COLO829 (cell line): Measurements from ENCODE around the gene LCN6.
"Not testable (repeated sequence)": the region's sequence is repeated elsewhere in the genome, so short reads cannot be mapped to it uniquely, and the experiment has no call there.

Experiments used
- DNase-seq: peaks from one replicate; pipeline ENCODE4 v3.0.0; 2012; ENCODE audit warnings: low spot score

Gene LCN6

DNA sequence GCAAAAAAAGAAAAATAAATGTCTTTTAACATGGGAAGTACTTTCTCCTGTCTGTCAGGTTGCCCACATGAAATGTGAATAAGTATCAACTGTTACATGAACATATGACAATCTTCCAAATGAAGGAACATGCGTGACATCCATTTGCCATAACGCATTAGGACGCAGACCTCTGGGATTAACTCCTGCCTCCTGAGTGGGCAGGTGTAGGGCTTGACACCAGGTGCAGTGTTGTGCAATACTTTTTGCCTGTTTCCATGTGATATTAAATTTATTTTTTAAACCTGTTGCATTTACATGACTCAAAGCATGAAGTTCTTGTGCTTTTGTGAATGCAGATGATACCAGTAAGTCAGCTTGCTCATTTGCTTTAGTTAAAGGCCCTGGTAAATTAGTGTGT lies 34.1 kb upstream of the LCN6 start:
- no peak for DNase-seq

DNA sequence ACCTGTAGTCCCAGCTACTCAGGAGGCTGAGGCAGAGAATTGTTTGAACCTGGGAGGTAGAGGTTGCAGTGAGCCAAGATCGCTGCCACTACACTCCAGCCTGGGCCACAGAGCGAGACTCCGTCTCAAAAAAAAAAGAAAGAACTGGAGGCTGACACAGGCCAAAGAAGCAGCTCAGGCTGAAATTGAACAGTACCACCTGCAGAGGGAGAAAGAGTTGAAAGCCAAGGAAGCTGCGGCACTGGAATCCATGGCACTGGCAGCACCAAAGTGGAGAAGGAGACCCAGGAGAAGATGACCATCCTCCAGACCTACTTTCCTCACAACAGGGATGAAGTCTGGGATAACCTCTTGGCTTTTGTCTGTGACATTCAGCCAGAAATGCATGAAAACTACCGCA lies 31.5 kb upstream of the LCN6 start:
- DNase-seq: no peak

DNA sequence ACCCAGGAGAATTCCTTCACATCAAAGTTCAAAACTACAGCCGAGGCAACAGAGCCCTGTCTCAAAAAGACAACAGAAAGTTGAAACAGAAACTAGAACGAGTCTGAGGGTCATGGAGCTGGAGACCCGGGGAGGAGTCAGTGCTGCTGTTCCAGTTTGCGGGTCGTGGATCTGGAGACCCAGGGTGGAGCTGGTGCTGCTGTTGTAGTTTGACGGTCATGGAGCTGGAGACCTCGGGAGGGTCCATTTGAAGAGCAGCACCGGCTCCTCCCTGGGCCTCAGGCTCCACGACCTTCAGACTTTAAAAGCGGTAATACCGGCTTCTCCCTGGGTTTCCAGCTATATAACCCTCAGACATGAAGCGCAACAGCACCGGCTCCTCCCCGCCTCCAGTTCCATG lies 29.0 kb upstream of the LCN6 start:
- no peak for DNase-seq

DNA sequence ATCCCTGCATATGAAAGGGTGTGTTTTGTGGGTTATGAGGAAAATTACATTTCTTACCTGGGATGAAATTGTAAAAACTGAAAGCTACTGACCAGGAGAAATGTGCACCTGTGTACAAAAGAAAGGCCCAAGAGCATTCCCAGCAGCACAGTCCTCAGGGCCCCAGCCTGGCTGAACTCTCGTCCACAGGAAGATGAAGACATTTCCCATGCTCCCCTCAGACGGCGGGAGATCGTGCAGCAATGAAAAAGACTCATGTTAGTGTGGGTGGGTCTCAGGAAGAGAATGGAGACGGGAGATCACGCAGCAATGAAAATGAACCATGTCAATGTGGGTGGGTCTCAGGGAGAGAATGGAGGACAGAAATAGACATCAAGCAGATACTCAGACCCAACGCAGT lies 28.6 kb upstream of the LCN6 start:
- DNase-seq: no peak

DNA sequence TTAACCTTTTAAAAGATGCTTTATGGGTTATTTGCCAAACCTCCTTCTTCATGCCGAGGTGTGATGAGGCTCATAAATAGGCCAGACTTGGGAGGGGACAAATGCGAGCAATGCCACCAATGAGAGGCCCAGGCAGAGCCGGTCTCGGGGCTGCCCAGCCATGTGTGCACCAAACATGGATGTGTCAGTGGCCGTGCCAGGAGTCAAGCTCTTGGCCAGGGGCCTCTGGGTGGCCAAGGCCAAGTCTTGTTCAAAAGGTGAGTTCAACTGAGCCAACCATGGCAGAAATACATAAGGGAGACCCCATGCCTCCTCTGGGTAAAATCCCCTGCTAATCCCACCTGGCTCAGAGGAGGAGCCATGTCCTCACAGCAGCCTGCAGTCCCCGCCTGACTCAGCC lies 26.9 kb upstream of the LCN6 start:
- no peak for DNase-seq

DNA sequence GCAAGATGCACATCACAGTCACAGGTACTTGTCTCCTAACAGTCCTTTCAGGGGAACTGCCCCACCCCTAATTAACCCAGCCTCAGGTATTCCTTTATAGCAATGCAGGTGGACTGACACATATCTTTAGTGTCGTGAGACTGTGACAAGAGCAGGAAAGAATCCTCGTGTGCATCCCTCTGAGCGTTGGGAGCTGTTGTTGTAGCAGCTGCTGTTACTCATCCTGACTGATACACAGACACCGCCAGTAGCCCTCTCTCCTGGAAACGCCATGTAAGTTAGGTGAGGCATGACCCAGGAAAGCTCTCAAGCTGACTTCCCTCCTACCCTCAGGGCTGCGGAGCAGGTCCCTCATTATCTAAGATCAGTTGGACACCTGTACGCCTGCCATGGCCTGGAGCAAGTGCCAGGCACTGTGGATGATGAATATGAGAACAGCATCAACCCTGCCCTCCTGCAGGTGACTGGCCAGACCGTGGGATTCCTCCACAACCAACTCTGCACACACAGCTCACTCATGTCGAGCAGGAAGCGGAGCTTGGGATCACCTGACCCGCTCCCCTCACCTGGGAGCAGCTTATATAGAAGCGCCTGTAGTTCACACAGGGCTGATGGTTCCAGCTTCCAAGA lies 26.2 kb upstream of the LCN6 start:
- DNase-seq: no peak

DNA sequence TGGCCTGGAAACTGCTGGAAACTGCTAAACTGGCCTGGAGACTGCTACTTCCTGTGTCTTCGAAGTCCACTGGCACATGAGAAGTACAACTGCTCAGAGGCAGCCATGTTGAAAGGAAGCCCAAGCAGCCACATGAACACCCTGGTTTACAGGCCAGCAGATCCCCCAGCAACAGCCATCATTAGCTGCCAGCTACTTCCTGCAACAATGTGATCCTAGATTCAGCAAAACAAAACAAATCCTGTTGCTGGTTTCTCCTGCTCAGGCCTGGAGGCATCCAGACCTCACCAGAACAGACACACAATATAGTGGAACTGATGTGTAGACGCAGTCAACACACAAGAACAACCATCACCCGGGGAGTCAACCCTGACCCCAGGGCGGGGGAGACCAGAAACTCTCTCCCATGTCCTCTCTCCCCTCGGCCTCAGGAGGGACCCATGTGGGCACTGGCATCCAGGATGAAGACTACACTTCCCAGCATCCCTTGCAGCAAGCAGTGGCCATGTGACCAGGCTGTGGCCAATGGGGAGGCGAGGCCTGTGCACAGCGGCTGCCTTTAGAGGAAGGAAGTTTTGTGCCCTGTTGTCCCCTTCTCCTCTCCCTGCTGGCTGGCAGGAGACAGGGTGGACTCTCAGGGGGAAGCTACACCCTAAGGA lies 25.2 kb upstream of the LCN6 start:
- peak; percentile 56 for DNase-seq

DNA sequence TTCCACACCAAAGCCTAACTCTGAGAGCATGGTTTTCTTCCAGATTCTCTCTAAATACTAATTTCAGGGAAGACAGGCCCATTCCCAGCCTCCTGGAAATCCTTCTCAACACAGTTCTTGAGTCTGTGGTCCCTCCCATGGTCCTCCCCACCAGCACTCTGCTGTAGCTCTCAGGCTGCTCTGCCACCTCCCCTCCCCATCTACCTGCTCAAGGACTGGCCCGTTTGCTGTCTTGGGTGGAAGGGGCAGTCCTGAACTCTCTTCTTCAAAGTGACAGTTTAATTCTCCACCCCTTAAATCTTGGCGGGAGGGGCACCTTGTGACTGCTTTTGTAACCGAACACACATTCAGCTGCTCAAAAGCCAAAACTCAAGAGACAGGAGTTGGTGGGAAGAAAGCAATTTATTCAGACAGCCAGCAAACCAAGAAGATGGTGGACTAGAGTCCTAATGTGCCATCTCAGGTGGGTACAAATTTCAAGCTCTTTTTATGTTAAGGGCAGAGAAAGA lies 23.6 kb upstream of the LCN6 start:
- DNase-seq: no peak

DNA sequence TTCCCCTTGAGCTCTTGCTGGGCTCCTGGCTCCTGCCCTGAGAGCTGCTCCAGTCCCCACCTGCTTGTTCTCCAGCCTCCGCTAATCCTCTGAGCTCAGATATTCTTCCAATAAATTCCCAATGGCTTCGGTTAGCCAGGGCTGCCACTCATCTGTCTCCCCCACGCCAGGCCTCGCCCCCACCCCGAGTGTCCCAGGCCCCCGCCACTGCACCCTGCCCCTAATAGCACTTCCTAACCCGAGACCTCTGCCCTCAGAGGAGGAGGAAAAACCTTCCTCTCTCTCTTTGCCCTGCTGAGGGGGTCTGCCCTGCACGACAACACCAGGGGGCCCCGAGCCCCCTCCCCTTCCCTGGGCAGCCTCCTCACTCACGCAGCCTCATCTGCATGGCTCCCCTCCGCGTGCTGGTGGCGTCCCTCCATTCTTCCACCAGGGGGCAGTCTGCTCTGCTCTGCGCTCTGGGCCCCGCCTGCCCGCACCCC lies 21.4 kb upstream of the LCN6 start:
- peak; percentile 61 for DNase-seq

DNA sequence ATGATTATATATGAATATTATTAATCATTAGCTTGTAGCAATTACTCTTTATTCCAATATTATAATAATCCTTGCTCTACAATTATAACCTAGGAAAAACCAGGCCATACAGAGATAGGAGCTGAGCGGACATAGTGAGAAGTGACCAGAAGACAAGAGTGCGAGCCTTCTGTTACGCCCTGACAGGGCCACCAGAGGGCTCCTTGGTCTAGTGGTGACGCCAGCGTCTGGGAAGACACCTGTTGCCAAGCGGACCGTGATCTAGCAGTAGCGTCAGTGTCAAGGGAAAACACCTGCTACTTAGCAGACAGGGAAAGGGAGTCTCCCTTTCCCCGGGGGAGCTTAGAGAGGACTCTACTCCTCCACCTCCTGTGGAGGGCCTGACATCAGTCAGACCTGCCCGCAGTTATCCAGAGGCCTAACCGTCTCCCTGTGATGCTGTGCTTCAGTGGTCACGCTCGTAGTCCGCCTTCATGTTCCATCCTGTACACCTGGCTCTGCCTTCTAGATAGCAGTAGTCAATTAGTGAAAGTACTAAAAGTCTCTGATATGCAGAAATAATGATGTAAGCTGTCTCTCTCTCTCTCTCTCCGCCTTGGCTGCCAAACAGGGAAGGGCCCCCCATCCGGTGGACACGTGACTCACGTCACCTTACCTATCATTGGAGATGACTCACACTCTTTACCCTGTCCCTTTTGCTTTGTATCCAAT lies 18.2 kb upstream of the LCN6 start:
- DNase-seq: not testable (repeated sequence)

DNA sequence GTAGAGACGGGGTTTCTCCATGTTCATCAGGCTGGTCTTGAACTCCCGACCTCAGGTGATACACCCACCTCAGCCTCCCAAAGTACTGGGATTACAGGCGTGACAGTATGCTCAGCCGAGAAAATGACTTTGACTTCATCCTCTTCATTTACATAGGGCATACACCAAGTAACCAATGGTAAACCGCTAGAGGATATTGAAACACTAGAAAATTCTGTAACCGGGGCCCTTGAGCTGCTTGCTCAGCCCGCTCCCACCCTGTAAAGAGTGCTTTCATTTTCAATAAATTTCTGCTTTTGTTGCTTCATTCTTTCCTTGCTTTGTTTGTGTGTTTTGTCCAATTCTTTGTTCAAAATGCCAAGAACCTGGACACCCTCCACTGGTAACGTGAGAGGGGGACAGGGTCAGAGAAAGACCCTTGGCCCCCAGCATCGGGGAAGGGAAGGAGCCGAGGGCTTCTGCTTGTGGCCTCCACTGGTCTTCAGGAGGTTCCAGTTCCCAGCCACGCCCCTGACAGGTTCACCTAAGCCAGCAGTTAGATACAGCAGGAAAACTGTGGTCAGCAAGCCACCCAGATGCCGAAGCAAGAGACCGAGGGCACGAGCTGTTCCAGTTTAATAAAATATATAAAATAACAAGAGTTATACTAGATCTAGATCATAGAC lies 17.6 kb upstream of the LCN6 start:
- DNase-seq: not testable (repeated sequence)

DNA sequence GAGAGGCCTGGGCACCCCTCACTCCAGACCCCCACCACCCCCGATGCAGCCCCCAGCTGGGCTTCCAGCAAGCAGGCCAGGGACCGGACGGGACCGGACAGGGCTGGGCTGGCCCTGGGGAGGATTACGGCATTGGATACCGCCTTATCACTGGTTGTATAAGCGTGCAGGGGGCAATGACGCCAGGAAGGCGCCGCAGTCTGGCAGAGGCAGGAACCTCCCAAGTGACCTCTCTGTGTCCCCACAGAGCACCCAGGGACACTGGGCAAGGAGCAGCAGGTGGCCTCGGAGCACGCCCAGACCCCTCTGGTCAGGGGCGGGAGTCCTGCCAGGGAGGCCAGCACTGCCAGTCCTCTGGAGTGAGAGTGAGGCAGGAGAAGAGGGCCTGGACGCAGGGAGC lies 16.7 kb upstream of the LCN6 start:
- DNase-seq: no peak

DNA sequence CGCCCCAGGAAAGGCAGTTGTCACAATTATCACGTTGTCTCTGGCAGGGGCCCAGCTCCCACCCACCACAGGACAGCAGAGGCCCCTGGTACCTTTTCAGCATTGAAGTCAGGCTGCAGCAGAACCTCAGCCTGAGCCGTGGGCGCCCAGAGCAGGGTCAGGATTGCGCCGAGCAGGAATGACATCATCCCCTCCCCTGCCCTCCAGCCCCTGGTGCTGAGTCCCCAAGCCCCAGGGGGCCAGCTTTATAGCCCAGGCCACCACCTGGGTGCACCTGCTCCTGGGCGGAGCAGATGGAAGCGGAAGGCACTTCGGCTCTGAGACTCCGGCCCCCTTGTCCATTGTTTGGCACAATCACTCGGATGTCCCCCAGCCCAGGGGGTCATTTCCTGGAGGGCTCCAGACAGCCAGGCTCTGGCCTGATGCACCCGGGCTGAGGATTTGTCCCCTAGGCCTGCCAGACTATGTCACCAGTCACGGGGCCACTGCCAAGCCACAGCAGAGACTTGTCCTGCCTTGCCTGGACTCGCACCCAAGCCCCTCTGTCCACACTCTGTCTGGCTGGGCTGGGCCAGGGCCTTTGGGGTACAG lies 16.1 kb upstream of the LCN6 start, which contains the start of gene LCN15:
TSS of gene LCN15 (minus strand) at position 218 of the 591 bp plus-strand sequence. CDS start at position 188, 30 bp downstream.
- no peak for DNase-seq

DNA sequence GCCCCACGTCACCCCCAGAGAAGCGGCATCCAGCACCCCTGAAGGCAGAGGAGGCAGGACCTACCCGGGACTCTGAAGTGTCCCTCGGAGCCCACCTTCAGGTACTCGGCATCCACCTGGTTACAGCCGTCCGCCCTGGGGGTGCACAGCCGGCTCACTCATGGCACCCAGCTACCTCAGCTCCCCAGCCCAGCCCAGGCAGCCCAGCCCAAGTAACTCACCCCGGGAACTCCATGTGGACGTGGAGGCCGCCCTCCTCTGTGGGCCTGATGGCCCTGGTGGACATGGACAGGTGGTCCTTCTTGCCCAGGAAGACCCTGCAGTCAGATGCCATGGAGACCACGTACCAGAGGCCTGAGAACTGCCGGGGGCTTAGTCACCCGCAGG lies 15.3 kb upstream of the LCN6 start:
- no peak for DNase-seq

DNA sequence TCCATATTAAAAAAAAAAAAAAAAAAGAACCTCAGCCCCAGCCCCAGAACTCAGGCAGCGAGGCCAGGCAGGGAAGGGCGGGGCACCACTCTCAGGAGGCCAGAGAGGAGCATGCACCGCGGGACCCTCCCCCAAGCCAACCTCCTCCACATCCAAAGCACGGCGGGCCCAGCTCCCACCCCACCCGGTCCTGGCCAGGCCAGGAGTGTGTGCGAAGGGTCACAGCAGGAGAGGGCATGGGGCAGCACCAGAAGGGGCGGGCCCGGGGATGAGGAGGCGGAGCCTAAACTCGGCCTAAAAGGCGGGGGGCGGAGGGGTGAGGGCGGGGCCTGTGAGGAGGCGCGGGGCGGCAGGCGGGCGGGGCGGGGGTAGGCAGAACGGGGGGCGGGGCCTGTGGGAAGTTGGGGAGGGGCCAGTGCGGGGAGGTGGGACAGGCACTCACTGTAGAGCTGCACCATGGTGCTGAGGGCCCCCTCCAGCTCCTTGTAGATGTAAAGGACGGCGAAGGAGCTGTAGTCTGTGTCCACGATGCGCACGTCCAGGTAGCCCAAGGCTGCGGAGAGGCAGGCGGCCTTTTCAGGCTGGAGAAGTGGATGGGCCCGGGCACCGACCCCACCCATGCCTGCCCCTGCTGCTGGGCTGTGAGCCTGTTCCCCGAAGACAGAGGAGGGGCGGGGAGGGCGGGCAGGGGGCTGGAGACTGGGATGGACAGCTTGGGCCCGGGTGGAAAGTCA lies 14.8 kb upstream of the LCN6 start:
- DNase-seq: peak; percentile 37

DNA sequence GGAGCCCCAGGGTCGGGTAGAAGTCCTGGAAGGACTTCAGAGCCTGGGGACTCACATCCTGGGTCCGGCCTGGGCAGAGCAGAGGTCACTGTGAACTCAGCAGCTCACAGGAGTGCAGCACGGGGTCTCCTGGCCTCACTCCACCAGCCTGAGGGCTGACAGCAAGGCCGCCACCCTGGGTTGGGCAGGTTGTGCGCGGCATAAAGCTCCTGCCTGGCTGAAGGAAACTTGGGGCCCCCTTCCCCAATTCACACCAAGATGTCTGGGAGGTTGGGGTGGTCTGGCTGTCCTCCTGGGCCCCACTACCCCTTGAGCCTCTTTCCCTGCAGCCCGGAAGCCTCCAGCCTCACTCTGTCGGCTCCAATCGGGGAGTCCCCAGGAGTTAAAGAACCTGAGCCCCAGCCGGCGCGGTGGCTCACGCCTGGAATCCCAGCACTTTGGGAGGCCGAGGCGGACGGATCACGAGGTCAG lies 13.9 kb upstream of the LCN6 start:
- no peak for DNase-seq

DNA sequence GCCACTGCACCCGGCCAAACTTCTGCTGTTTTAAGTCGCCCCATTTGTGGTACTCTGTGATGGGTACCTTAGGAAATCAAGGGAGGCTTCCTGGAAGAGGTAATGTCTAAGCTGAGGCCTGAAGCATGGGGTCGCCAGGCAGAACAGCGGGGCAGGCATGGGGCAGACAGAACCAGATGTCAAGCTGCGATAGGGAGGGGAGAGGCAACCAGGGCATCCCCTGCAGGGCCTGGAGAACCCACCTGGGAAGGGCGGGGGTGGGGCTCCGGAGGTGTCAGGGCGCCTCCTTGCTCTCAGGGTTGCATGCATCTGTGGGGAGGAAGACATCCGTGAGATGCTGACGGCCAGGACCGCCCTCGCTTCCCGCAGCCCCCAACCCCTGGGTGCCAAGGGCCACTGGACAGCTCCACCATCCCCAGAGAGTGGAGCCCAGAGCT lies 13.2 kb upstream of the LCN6 start:
- DNase-seq: no peak

DNA sequence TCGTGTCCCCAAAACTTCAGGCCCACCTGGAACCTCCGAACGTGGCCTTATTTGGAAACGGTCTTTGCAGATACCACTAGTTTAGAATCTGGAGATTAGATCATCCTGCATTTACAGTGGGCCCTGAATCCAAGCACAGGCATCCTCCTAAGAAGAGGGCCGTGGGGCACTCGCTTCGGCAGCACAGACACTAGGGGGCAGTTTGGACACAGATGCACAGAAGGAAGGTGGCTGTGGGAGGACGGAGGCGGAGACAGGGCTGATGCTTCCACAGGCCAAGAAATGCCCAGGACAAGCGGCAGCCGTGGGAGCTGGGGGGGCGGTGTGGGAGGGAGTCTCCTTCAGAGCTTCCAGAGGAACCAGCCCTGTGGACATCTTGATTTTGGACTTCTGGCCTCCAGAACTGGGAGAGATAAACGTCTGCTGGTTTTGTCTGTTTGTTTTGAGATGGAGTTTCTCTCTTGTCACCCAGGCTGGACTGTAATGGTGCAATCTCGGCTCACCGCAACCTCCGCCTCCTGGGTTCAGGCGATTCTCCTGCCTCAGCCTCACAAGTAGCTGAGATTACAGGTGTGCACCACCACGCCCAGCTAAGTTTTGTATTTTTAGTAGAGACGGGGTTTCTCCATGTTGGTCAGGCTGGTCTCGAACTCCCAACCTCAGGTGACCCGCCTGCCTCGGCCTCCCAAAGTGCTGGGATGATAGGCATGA lies 12.7 kb upstream of the LCN6 start:
- peak; percentile 40 for DNase-seq

DNA sequence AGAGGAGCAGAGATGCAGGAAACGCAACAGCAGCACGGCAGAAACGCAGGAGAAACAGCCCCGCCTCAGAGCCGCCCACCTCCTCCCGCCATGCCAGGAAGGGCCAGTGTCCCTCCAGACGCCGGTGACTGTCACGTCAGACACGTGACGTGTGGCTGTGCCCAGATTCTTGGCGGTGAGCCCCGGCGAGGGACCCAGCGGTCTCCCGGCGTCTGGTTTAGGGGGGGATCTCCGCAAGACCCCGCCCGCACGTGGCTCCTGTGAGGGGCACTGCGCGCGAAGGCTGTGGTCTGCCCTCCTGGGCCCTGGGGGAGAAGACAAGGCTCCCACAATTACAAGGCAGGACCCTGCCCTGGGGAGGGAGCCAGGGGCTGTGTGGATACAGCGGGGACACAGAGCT lies 12.1 kb upstream of the LCN6 start:
- no peak for DNase-seq
